Stimulated activated CD4-positive, alpha-beta T cell treated with anti-CD3 and anti-CD28 coated beads, Interleukin-12 subunit alpha, Interleukin-12 subunit beta, amount 100 ng/mL, for 4 hours (primary cell): ENCODE results near the gene TTYH3.
"Not testable (repeated sequence)": the region's sequence is repeated elsewhere in the genome, so short reads cannot be mapped to it uniquely, and the experiment has no call there.

Source experiments
- DNase-seq: peaks from one replicate; pipeline ENCODE4 v3.0.0-alpha.2; 2020

The TTYH3 gene, protein sequence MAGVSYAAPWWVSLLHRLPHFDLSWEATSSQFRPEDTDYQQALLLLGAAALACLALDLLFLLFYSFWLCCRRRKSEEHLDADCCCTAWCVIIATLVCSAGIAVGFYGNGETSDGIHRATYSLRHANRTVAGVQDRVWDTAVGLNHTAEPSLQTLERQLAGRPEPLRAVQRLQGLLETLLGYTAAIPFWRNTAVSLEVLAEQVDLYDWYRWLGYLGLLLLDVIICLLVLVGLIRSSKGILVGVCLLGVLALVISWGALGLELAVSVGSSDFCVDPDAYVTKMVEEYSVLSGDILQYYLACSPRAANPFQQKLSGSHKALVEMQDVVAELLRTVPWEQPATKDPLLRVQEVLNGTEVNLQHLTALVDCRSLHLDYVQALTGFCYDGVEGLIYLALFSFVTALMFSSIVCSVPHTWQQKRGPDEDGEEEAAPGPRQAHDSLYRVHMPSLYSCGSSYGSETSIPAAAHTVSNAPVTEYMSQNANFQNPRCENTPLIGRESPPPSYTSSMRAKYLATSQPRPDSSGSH

DNA sequence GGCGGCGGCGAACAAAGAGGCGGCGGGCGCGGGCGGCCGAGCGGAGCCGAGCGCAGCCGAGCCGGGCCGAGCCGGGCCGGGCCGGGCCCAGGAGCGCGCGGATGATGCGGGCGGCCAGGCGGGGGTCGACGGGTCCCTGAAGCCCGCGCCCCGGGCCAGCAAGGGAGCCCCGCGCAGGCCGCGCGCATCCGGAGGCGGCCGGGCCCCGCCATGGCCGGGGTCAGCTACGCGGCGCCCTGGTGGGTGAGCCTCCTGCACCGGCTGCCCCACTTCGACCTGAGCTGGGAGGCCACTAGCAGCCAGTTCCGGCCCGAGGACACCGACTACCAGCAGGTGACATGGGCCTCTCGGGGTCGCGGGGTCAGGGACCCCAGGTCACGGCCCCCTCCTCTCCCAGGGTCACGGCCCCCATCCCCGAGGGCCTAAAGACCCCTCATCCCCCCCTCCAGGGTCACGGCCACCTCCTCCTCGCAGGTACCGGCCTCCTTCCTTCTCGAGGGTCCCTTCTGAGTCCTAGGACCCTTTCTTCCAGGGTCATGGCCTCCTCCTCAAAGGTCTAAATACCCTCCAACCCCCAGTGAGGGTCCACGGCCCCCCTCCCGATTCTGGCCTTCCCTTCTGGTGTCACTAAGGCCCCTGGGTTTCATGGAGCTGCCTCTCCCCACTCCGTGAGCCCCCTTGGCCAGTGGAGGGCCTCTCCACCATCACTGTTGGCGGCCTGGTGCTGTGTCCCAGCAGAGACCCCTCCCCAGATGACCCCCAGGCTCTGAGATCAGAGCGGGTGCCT lies at the start of gene TTYH3:
Gene TTYH3, plus strand, starts transcription at position 41 of the 787 bp plus-strand sequence. Its CDS starts 170 bp downstream, at position 211.
- DNase-seq, result no peak

DNA sequence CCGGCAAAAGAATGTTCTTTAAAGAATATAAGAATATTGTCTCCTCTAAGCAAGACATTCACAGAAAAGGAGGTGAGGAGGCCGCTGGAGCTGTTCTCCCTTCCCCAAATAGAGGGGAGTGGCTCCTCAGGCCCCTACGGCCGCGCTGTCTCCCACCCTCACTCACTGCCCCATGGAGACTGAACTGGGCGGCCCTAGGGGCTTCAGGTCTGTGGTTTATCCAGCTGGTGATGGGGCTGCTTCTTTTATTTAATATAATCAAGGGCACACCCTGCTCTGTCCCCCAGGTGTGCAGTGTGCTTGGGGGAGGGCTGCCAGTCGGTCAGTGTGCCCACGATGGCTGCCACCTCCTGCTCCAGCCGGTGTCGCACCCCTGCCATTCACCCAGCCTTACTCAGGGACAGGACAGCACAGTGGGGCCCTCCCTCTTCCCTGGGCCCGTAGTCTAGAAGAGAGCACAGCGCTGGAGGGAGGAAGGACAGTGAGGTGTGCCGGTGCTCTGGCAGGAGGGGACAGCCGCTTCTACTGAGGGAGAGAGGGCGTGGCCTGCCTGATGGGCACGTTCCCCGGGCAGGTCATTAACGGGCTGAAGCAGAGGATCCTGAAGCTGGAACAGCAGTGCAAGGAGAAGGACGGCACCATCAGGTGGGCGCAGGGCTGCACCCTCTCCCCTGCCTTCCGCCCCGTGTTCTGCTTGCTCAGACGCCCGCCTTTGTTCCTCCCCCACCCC lies 49.6 kb upstream of the TTYH3 start:
- DNase-seq, result no peak

DNA sequence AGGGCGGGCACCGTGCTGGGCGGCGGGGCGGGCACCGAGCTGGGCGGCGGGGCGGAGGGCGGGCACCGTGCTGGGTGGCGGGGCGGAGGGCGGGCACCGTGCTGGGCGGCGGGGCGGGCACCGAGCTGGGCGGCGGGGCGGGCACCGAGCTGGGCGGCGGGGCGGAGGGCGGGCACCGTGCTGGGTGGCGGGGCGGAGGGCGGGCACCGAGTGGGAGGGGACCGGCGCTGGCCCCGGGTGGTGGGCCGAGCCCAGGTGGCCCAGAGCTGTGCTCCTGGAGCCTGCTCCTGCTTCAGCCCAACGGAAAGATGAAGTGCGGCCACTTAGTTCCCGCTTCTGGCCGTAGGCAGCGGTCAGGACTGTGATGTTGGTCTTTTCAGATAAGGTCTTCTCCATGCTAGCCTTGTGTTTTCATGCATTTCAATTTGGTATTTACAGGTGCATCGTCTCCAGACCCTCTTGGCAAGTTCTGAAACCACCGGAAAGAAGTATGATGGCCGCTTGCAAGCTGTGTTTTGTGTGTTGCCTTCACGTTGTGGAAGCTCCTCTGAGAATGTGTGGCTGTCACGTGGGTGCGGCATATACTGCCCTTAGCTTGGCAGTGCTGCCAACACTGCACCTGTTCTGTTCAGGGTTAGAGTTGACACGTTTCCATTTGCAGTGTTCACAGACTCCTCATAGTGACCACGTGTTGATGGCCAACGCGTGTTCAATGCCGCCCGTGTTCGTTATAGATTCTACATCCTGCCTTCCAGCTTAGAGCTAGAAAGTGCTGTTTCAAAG lies 47.8 kb upstream of the TTYH3 start:
- DNase-seq, result no peak

DNA sequence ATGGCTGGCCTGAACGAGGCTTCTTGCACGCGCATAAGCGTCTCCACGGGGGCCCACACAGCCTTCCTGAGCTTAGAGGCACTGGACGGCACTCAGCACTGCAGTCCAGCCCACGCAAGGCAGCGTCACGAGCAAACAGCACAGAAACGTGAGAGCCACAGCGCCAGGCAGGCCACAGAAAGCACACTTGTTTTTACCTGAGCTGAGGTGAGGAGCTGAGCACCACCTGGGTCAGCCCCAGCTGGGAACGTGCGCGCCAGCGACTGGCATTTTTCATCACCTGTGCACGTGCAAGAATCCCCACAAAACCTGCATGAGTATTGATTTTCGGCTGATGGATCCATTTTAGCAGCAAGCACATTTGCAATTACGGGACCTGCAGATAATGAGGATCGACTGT lies 46.3 kb upstream of the TTYH3 start:
- no peak for DNase-seq

DNA sequence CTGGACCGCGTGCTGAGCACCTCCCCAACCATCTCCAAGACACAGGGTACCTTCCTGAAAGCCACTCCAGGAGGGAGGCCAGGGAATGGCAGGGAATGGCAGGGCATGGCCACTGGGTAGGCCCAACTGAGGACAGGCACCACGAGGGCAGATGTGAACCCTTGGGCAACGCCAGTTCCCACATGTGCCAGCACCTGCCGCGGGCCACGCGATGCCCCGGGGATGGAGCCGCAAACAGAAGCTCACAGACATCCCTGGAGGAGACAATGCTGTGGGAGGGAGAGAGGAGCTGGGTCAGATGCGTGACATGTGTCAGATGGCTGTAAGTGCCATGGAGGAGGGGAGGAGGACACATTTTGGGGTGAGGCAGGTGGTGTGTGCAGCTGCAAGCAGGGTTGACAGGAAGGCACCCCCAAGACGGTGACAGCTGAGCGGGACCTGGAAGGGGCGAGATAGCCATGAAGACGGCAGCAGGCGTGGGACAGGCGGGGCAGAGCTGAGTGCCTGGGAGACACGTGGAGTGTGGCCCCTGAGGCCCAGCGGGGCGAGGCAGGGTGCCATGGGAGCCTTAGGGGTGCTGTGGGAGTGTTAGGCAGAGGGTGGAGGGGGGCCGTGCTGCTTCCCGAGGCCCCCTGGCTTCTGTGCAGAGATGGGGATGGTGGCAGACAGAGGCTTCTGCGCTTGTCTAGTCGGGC lies 45.3 kb upstream of the TTYH3 start:
- DNase-seq, result no peak

DNA sequence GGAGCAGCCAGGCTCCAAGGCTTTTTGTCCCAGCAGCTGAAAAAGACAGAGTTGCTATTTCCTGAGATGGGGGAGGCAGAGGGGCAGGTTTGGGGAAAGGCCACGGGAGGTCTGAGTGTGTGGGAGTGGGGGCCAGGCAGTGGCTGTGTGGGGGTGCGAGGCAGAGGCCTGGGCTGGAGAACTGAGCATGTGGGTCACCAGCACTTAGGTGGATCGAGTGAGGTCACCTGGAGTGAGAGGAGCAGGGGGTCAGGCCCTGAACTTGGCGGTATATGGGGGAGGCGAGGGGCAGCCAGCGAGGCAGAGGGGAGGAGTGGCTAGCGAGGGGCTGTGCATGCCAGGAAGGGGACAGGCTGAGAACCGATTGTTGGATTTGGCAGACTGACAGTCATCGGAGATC lies 44.7 kb upstream of the TTYH3 start:
- no peak for DNase-seq

DNA sequence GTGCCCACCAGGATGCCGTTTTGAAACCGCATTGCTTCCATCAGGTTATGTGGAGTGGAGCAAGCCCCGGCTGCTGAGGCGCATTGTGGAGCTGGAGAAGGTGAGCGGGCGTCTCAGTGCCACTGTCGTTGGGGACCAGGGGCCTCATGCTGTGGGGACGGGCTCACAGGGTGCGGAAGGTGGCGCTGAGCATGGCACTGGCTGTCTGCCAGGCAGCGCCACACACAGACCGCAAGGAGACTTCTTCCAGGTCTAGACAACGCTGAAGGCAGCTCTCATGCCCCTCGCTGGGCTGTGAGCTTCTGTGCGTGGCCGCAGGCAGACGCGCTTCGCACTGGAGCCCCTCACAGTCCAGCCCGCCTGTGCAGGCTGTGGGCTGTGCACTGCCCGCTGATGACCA lies 44.0 kb upstream of the TTYH3 start:
- no peak for DNase-seq

DNA sequence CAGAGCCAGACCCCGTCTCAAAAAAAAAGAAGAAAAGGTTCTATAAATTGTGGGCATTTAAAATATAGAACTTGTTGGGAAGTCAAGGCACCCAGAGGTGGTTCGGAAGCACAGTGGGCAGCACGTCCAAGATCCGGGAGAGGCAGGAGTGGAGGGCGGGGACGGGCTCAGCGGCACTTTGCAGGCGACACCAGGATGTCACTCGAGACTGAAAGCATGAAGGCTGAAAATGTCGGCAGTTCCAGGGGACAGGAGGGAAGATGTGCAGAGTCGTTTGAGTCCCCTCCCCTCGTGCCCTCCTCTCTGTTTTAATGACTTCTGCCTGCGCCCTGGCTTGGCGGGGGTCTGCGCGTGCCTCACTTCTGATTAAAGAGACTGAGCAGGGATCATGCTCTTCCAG lies 42.4 kb upstream of the TTYH3 start:
- no peak for DNase-seq

DNA sequence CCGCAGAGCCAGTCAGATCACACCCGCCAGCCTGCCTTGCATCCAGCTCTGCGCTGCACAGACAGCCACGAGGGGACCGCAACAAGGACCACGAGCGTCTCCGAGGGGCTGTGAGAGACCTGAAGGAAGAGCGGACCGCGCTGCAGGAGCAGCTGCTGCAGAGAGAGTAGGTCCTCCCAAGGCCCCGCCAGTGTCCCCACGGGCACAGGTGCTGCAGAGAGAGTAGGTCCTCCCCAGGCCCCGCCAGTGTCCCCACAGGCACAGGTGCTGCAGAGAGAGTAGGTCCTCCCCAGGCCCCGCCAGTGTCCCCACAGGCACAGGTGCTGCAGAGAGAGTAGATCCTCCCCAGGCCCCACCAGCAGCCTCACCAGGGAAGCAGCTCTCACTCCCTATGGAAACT lies 41.8 kb upstream of the TTYH3 start:
- DNase-seq, result not testable (repeated sequence)

DNA sequence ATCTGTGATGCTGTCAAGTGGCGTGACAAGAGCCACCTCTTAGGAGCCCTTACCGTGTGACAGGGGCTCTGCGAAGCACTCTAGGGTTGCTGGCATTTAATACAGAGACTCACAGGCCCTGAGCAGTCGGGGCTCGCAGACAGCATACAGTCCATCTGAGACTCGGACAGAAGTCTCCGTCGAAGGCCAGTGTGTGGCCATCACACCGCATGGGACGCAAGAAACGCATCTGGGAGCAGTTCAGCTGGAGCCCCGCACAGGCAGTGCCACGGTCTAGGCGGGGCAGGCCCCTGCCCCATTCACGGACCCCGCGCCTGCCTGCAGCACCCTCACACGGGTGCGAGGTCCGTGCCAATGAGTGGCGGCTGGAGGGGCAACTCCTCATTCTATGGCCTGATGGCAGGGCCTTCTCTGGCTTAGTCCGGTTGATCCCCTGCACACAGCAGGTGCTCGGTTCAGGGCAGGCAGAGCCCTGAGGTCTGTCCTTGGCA lies 39.4 kb upstream of the TTYH3 start:
- no peak for DNase-seq

DNA sequence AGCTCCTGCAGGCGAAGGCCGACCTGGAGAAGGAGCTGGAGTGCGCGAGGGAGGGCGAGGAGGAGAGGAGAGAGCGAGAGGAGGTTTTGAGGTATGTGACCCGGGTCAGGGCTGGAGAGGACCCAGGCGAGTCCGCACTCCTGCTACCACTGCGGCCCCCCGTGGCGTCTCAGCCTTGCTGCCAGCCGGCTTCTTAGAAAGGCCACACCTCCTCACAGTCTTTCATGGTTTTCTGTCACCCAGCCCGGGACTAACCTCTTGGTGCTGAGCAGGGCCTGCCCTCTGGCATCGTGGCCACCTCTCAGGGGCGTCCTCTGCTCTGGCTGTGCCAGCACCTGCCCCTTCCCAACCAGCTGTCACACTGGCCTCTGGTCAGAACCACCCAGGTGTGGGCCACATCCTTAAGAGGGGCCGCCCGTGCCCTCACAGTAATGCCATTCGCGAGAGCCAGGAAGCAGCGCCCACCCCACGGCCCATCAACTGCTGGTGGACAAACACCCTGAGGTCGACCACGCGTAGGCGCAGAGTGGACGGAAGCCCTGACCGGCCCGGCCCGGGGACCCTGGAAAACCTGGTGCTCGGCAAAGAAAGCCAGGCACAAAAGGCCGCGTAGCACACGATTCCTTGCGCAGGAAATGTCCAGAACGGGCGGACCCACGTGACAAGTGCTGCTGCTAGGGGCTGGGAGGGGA lies 38.6 kb upstream of the TTYH3 start:
- no peak for DNase-seq

DNA sequence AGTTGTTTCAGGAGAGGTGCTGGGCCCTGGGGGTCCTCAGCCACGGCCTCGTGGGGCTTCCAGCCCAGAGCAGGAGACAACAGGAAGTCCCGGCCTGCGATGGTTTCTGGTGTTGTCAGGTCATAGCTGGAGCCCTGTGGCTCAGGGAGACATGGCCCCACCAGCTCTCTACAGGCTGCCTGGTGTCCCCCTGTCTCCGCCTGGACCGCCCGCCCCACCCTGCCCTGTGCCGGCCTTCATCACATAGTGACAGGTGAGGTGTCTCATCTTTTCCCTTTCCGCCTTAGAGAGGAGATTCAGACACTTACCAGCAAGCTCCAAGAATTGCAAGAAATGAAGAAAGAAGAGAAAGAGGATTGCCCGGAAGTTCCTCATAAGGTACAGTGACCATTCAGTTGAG lies 37.2 kb upstream of the TTYH3 start:
- no peak for DNase-seq

DNA sequence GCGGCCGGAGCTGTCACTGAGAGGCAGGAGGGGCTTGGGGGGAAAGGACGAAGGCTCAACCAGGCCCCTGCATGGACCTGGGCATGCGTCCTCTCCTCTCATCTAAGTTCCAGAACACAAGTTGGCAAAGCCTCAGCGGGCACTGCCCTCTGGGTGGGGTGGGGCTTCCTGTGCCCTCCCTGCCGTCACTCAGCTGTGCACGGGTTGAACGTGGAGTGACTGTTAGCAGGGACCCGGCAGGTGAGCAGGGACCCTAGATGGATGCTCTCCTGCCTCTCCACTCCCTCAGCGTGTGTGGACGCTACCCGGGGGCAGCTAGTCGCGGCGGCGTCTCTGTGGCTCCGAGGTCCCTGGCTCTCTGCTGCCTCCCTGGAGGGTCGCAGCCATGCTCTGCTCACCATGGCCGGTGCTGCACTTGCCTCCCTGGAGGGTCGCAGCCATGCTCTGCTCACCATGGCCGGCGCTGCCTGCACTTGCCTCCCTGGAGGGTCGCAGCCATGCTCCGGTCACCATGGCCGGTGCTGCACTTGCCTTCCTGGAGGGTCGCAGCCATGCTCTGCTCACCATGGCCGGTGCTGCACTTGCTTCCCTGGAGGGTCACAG lies 36.4 kb upstream of the TTYH3 start:
- no peak for DNase-seq

DNA sequence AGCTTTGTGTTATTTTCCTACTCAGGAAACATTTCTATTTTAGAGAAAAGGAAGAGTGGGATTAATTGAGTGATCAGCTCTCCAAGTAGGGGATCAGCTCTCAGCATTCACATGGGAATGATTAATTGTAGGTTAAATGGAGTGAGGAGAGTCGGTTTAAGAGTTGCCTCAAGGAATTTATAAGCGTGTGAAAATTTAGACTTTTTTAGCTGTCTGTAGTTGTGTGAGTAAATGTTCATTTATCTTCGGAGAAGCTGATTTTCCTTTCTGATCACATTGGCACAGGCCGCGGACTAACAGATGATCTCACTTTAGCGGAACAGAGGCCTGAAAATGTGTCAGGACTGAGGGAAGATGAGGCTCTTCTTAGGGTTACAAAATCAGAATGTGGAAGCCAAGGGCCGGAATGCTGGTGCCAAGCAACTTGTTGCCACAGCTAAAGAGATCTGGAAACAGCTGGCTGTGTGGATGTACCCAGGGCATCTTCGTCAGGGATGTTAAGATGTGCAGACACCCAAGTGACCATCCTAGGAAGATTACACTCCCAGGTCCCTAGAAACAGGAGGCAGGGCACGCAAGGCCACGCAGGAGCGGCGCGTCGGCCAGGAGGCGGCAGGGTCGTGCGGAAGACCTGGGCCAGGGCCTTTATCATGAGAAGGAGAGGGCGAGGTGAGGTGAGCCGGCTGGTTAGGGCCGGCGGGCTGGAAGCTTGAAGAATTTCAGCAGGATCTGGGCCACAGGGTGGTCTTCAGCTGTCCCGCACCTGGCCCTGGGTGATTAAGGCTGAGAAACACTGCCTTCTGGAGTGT lies 35.1 kb upstream of the TTYH3 start:
- DNase-seq, result no peak

DNA sequence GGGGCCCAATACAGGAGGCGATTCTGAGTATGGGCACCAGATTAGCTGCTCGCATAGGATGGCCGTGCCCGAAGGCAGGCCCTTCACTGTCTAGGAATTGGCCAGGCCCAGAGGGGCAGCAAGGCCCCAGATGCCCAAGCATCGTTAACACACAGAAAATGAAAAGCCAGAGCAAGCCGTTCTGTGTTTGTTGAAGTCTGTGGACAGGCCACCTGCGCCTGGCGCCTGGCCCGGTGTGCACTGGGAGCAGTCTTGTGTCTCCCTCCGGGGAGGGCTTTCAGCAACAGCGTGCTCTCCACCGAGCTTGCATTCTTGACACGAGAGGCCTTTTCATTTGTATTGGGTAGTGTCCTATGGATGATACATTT lies 34.5 kb upstream of the TTYH3 start:
- no peak for DNase-seq

DNA sequence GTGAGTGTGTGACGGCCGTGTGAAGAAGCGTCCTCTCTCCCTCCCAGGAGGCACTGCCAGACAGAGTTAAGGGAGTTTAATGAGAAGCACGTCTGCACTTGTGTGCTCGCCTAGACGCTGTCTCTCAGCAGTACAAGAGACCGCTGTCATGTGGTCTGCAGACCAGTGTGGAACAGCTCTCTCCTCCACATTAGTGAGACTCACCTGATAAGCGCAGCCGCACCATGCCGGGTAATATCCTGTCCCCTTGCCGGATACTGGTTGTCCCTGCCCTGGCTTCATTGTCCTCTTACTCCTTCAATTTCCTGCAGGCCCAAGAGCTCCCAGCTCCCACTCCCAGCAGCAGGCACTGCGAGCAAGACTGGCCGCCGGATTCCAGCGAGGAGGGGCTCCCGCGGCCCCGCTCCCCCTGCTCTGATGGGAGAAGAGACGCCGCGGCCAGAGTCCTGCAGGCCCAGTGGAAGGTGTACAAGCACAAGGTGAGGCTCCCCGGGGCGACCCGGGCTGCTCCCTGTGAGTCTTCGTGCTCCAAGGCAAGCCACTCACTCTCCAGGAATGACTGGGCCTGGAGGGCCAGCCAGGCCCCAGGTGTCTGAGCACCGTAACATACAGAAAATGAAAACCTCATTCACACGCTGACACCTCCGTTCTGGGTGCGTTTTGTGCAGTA lies 33.5 kb upstream of the TTYH3 start:
- no peak for DNase-seq

DNA sequence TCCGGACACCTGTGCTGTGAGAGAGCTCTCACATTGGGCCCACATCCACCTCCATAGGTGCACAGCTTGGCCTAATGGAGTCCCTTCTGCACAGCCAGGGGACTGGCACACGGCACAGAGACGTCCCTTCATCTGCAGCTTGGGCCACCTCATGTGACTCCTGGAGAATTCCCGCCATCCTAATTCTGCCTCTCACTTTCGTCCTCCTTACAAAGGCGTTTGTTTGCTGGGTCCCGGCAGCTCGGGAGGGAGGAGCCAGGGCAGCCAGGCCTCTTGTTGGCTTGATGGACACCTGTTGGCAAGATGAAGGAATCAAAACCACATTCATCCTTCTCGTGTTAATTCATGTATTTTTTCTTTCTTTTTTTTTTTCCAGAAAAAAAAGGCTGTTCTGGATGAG lies 30.7 kb upstream of the TTYH3 start:
- no peak for DNase-seq

DNA sequence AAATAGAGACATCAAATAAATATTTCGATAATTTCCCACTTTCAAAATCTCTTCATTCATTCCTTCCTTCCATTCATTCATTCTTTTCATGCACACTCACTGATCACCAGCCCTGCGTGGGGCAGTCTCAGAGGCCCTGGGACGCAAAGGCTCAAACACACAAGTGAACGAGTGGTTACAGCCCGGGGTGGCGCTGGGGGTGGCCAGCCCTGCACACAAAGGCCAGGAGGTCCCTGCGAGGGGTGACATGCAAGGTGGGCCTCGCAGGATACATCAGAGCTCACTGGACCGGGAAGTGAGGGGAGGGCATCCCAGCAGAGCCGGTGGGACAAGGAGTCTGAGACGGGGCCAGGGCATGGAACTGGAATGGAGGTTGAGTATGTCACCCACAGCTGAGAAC lies 29.9 kb upstream of the TTYH3 start:
- DNase-seq, result no peak

DNA sequence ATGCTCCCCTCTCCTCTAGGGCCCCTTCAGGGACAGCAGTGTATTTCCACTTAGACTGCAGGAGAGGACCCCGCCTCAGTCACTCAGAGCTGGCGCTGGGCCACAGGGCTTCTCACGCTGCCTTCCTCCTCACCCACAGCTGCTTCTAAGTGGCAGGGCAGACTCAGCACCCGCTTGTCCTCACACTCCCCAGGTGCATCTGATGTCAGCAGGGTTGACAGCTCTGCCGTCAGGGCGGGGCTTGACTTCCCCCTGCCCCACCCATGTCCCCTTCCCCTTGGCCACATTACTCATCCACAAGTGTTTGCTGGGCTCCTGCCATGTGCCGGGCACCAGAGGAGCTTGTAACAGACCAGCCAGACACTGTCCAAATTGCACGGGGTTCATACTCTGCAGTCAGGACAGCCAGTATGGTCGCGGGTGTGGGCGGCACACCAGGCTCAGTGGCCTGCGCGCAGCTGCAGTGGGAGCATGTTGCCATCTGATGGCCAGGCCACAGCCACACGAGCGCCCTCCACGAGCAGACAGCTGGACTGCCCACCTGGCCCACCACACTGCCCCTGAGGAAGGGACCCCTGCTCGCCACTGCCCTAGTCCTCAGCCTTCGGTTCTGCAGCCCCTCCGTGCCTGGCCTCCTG lies 29.3 kb upstream of the TTYH3 start:
- DNase-seq, result no peak
